Activated T-helper 17 cell treated with anti-CD3 and anti-CD28 coated beads, Interleukin-2, amount 50 U/mL, for 72 hours (primary cell): ENCODE results near the gene DKKL1. TPM values are rescaled to one million over a fixed set of nuclear protein-coding genes. Genes with fewer than 3 reads are reported as not detected.

Experiments used
- ATAC-seq: fragments of 150-1000 bp; cut with Tn5 transposase; replicated peaks from 2 replicates; pipeline ENCODE4 v1.10.0; 2021; ENCODE audit warnings: mild to moderate bottlenecking, moderate library complexity
- H3K27ac Mint-ChIP-seq: one replicate; pipeline ENCODE4 v1.8.0; 2022; ENCODE audit warnings: mixed read lengths
- H3K27me3 Mint-ChIP-seq: one replicate; pipeline ENCODE4 v1.8.0; 2022; ENCODE audit warnings: mixed read lengths
- H3K36me3 Mint-ChIP-seq: one replicate; pipeline ENCODE4 v1.8.0; 2022; ENCODE audit warnings: low read depth, mild to moderate bottlenecking, mixed read lengths
- H3K4me1 Mint-ChIP-seq: one replicate; pipeline ENCODE4 v1.8.0; 2022; ENCODE audit warnings: mixed read lengths
- H3K4me3 Mint-ChIP-seq: one replicate; pipeline ENCODE4 v1.8.0; 2022; ENCODE audit warnings: mild to moderate bottlenecking, mixed read lengths
- H3K9me3 Mint-ChIP-seq: one replicate; pipeline ENCODE4 v1.8.0; 2022; ENCODE audit warnings: mixed read lengths
- total RNA-seq, 2 donors: library from RNA; stranded (reverse); gene quantifications; one replicate each; pipeline ENCODE4 v1.2.3, GENCODE V29; 2022

Gene DKKL1
- total RNA-seq, 2 donors from 2014 or later, result not detected

DNA sequence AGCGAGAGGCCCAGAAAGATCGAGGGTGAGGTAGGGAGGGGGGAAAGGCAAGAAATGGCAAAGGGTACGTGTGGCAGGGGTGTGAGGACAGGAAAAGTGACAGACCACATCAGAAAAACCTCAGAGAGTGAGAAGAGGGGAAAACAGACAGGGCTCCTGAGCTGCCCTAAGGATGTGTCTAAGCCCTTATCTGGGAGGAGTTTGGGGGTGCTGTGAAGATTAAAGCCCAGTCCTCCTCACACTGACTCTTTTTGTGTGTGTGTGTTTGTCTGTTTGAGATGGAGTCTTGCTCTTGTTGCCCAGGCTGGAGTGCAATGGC lies 60.3 kb downstream of the DKKL1 start:
- no peaks in the 10 kb centered on the region for H3K36me3 Mint-ChIP-seq
- peaks cover 78% of the 10 kb centered on the region for H3K27me3 Mint-ChIP-seq
- H3K4me3 Mint-ChIP-seq, result peak overlapping the region; percentile 60
- H3K9me3 Mint-ChIP-seq, result no peaks in the 10 kb centered on the region
- no peak overlapping the region for H3K27ac Mint-ChIP-seq
- ATAC-seq, result no peak
- peaks cover 39% of the 10 kb centered on the region for H3K4me1 Mint-ChIP-seq

Other genes with a start within 250 kb of the DKKL1 start
- gene LIN7B, start 249.5 kb upstream of the DKKL1 start, total RNA-seq, result 1 to 10 TPM; 4.1 to 4.7 TPM
- 1 to 10 TPM in 1 of 2 donors, under 1 TPM in 1; 0.50 to 1.3 TPM for gene C19orf73, start 244.7 kb upstream of the DKKL1 start, total RNA-seq
- gene PPFIA3, start 244.3 kb upstream of the DKKL1 start, total RNA-seq, result 1 to 10 TPM; 3.6 to 3.9 TPM
- gene HRC, start 208.5 kb upstream of the DKKL1 start, total RNA-seq, result not detected
- under 1 TPM in 1 of 2 donors, not detected in 1; 0.52 TPM for gene TRPM4, start 206.1 kb upstream of the DKKL1 start, total RNA-seq
- gene SLC6A16, start 38.7 kb upstream of the DKKL1 start, total RNA-seq, result 1 to 10 TPM; 1.1 to 1.4 TPM
- 100 to 1,000 TPM; 125 to 168 TPM for gene CD37, start 28.5 kb upstream of the DKKL1 start, total RNA-seq
- under 1 TPM in 1 of 2 donors, not detected in 1; 0.16 TPM for gene TEAD2, start 1.5 kb upstream of the DKKL1 start, total RNA-seq
- gene KASH5, start 24.4 kb downstream of the DKKL1 start, total RNA-seq, result 1 to 10 TPM in 1 of 2 donors, not detected in 1; 1.1 TPM
- gene PTH2, start 59.6 kb downstream of the DKKL1 start, total RNA-seq, result not detected
- gene GFY, start 61.5 kb downstream of the DKKL1 start, total RNA-seq, result not detected
- under 1 TPM in 1 of 2 donors, not detected in 1; 0.40 TPM for gene SLC17A7, start 77.7 kb downstream of the DKKL1 start, total RNA-seq
- gene PIH1D1, start 87.9 kb downstream of the DKKL1 start, total RNA-seq, result 100 to 1,000 TPM; 183 to 194 TPM
- 10 to 100 TPM; 15.5 to 39.1 TPM for gene ALDH16A1, start 89.3 kb downstream of the DKKL1 start, total RNA-seq
- gene FLT3LG, start 110.3 kb downstream of the DKKL1 start, total RNA-seq, result 10 to 100 TPM; 77.2 to 92.8 TPM
- 1,000 to 10,000 TPM; 3,905 to 4,763 TPM for gene RPL13A, start 123.7 kb downstream of the DKKL1 start, total RNA-seq
- gene RPS11, start 132.6 kb downstream of the DKKL1 start, total RNA-seq, result 1,000 to 10,000 TPM; 2,381 to 3,085 TPM
- 10 to 100 TPM; 11.1 to 15.8 TPM for gene FCGRT, start 148.8 kb downstream of the DKKL1 start, total RNA-seq
- 10 to 100 TPM in 1 of 2 donors, 1 to 10 TPM in 1; 1.2 to 11.8 TPM for gene RCN3, start 164.1 kb downstream of the DKKL1 start, total RNA-seq
- gene NOSIP, start 216.7 kb downstream of the DKKL1 start, total RNA-seq, result 100 to 1,000 TPM; 101 to 103 TPM
- gene PRRG2, start 217.4 kb downstream of the DKKL1 start, total RNA-seq, result 10 to 100 TPM in 1 of 2 donors, 1 to 10 TPM in 1; 3.8 to 12.3 TPM
- gene PRR12, start 227.3 kb downstream of the DKKL1 start, total RNA-seq, result 10 to 100 TPM; 27.2 to 27.8 TPM